GM19372 (cell line): Measurements from ENCODE around the gene SLC9A2.
A peak's percentile ranks its signal among the peaks of the same experiment; 100 is the strongest.

Source experiments
- ATAC-seq: cut with Tn5 transposase; IDR thresholded peaks from one replicate; pipeline ENCODE4 v1.9.1; 2021; ENCODE audit warnings: mild to moderate bottlenecking, low read depth, moderate library complexity; ENCODE audit not compliant: unreplicated experiment

SLC9A2 gene

GRCh38 chr2:102619414-102620319 is at the start of gene SLC9A2:
Gene SLC9A2, plus strand, starts transcription at chr2:102619553. Its CDS starts 296 bp downstream, at chr2:102619849.
- ATAC-seq = no peak

- ATAC-seq = no peak
Observed at GRCh38 chr2:102575888-102576287, 43.5 kb upstream of the SLC9A2 start.

- ATAC-seq = no peak
Observed at GRCh38 chr2:102578376-102578775, 41.0 kb upstream of the SLC9A2 start.

GRCh38 chr2:102581911-102582310 is 37.4 kb upstream of the SLC9A2 start:
- no peak for ATAC-seq

GRCh38 chr2:102582845-102583244 is 36.5 kb upstream of the SLC9A2 start:
- no peak for ATAC-seq

GRCh38 chr2:102585847-102586404 is 33.4 kb upstream of the SLC9A2 start:
- no peak for ATAC-seq

- no peak for ATAC-seq
Observed at GRCh38 chr2:102588213-102588939, 31.0 kb upstream of the SLC9A2 start.

GRCh38 chr2:102589444-102589843 is 29.9 kb upstream of the SLC9A2 start:
- no peak for ATAC-seq

GRCh38 chr2:102591491-102592045 is 27.8 kb upstream of the SLC9A2 start:
- ATAC-seq = no peak

- no peak for ATAC-seq
Observed at GRCh38 chr2:102592601-102593000, 26.8 kb upstream of the SLC9A2 start.

GRCh38 chr2:102593516-102593915 is 25.8 kb upstream of the SLC9A2 start:
- ATAC-seq = no peak

GRCh38 chr2:102594445-102595016 is 24.8 kb upstream of the SLC9A2 start:
- no peak for ATAC-seq

GRCh38 chr2:102597788-102598187 is 21.6 kb upstream of the SLC9A2 start:
- no peak for ATAC-seq

GRCh38 chr2:102599486-102599885 is 19.9 kb upstream of the SLC9A2 start:
- no peak for ATAC-seq

GRCh38 chr2:102601730-102602129 is 17.6 kb upstream of the SLC9A2 start:
- ATAC-seq = no peak

- ATAC-seq = no peak
Observed at GRCh38 chr2:102603904-102604303, 15.4 kb upstream of the SLC9A2 start.

- no peak for ATAC-seq
Observed at GRCh38 chr2:102604769-102605168, 14.6 kb upstream of the SLC9A2 start.

- ATAC-seq = no peak
Observed at GRCh38 chr2:102606353-102606752, 13.0 kb upstream of the SLC9A2 start.

GRCh38 chr2:102615620-102616436 is 3.5 kb upstream of the SLC9A2 start:
- ATAC-seq = peak; percentile 71
